Measurements from ENCODE around the gene CCDC148. TPM values are rescaled to one million over a fixed set of nuclear protein-coding genes. Genes with fewer than 3 reads are reported as not detected.

CCDC148 gene
- total and polyA plus RNA-seq, 10 of the 15 experiments (the other 5 are each of a cell fraction or from before 2014, with no cell fraction given), result 0.07 to 0.30 (median 0.18) TPM; not detected in 7

DNA sequence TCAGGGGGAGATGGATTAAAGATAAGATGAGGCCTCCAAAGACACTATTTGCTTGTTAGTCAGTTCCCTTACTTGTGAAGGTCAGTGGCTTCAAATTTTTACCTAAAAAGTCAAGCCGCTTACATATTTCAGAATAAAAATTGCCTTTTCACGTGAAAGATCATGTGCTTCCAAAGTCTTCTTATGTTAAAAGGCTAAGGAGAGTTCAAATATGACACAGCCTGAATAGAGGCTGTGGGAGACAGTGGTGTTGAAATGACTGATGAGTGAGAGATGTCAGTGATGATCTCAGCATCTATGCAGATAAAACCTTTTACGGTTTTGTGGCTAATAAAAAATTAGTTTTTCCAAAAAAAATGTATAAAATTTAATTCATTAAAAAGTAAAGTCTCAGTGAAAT, 314.4 kb downstream of the CCDC148 start:
- RAD21 ChIA-PET (ENCODE audit: unreplicated experiment), result no interaction called here
- Histone ChIP-seq H3K27me3 (replicated peaks in 1 of 2; ENCODE audit: control insufficient read depth in 2 of 2, insufficient read depth in 2 of 2, low read length in 1 of 2) (no peaks in the 10 kb centered on the region), H2AFZ (ENCODE audit: control insufficient read depth, low read depth, low read length) (no peak overlapping the region), H3K4me2 (ENCODE audit: control insufficient read depth, insufficient read depth) (no peak overlapping the region), H3K4me1 (ENCODE audit: control insufficient read depth, insufficient read depth, low read length) (no peaks in the 10 kb centered on the region), H3K79me2 (ENCODE audit: control insufficient read depth, insufficient read depth, low read length) (no peaks in the 10 kb centered on the region), H3K27ac (ENCODE audit: control insufficient read depth, insufficient read depth) (no peak overlapping the region), H3K9me3 (replicated peaks; ENCODE audit: control insufficient read depth, insufficient read depth, low read length) (no peaks in the 10 kb centered on the region), H3K4me3 (no peak overlapping the region), H3K36me3 (ENCODE audit: control insufficient read depth in 2 of 2, insufficient read depth in 2 of 2, low read length in 1 of 2) (no peaks in the 10 kb centered on the region), H4K20me1 (ENCODE audit: control insufficient read depth, insufficient read depth) (no peaks in the 10 kb centered on the region), H3K9ac (ENCODE audit: control insufficient read depth, insufficient read depth, low read length) (no peak overlapping the region)
- POLR2A ChIA-PET, result no interaction called here
- CTCF ChIA-PET, result no interaction called here
- SMC1A ChIA-PET (ENCODE audit: uncharacterized antibody, unreplicated experiment), result no interaction called here
- ATAC-seq, result no peak
- in situ Hi-C loops (cut with MboI), result no loop called here
- 35% methylated on average over 3 of the region's 3 CpGs for WGBS (ENCODE audit: insufficient coverage, insufficient replicate concordance, low lambda C conversion rate, missing lambda C conversion rate)
- no peak for DNase-seq (ENCODE audit: low read depth, low spot score)
- no peak for FAIRE-seq
- BruUV-seq (replicated peaks), result no TSS peak
- intact Hi-C loops (cut with micrococcal nuclease; ENCODE audit: unreplicated experiment), result no loop called here
- TF ChIP-seq KLF5 (IDR thresholded peaks at IDR 0.05; ENCODE audit: partially characterized antibody) (no peak), CREM (IDR thresholded peaks at IDR 0.05; ENCODE audit: low read depth) (no peak), HDAC2 (IDR thresholded peaks at IDR 0.05) (no peak), HDGF (IDR thresholded peaks at IDR 0.05) (no peak), CHD2 (IDR thresholded peaks at IDR 0.05; ENCODE audit: borderline replicate concordance, low read depth, low read length) (no peak), ESRRA (IDR thresholded peaks at IDR 0.05; ENCODE audit: low read length) (no peak), ZBTB11 (CRISPR knock-in tag; IDR thresholded peaks at IDR 0.05) (no peak), MEF2B (IDR thresholded peaks at IDR 0.05; ENCODE audit: partially characterized antibody, poor library complexity, severe bottlenecking) (no peak), ASH2L (IDR thresholded peaks at IDR 0.05; ENCODE audit: borderline replicate concordance, low read depth) (no peak), IRF4 (IDR thresholded peaks at IDR 0.05; ENCODE audit: low read depth, low read length) (no peak), BRCA1 (IDR thresholded peaks at IDR 0.05; ENCODE audit: low read depth, low read length) (no peak), RAD51 (IDR thresholded peaks at IDR 0.05) (no peak), TCF7 (IDR thresholded peaks at IDR 0.05; ENCODE audit: borderline replicate concordance) (no peak), MEF2A (IDR thresholded peaks at IDR 0.05; ENCODE audit: insufficient read depth, low read depth, low read length) (no peak)
- TF ChIP-seq, protein P1, sequence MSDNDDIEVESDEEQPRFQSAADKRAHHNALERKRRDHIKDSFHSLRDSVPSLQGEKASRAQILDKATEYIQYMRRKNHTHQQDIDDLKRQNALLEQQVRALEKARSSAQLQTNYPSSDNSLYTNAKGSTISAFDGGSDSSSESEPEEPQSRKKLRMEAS (IDR thresholded peaks at IDR 0.05; ENCODE audit: low read depth, low read length), result no peak
- TF ChIP-seq, protein P2, sequence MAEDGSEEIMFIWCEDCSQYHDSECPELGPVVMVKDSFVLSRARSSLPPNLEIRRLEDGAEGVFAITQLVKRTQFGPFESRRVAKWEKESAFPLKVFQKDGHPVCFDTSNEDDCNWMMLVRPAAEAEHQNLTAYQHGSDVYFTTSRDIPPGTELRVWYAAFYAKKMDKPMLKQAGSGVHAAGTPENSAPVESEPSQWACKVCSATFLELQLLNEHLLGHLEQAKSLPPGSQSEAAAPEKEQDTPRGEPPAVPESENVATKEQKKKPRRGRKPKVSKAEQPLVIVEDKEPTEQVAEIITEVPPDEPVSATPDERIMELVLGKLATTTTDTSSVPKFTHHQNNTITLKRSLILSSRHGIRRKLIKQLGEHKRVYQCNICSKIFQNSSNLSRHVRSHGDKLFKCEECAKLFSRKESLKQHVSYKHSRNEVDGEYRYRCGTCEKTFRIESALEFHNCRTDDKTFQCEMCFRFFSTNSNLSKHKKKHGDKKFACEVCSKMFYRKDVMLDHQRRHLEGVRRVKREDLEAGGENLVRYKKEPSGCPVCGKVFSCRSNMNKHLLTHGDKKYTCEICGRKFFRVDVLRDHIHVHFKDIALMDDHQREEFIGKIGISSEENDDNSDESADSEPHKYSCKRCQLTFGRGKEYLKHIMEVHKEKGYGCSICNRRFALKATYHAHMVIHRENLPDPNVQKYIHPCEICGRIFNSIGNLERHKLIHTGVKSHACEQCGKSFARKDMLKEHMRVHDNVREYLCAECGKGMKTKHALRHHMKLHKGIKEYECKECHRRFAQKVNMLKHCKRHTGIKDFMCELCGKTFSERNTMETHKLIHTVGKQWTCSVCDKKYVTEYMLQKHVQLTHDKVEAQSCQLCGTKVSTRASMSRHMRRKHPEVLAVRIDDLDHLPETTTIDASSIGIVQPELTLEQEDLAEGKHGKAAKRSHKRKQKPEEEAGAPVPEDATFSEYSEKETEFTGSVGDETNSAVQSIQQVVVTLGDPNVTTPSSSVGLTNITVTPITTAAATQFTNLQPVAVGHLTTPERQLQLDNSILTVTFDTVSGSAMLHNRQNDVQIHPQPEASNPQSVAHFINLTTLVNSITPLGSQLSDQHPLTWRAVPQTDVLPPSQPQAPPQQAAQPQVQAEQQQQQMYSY (CRISPR knock-in tag; IDR thresholded peaks at IDR 0.05), result no peak
- TF ChIP-seq, protein P3, sequence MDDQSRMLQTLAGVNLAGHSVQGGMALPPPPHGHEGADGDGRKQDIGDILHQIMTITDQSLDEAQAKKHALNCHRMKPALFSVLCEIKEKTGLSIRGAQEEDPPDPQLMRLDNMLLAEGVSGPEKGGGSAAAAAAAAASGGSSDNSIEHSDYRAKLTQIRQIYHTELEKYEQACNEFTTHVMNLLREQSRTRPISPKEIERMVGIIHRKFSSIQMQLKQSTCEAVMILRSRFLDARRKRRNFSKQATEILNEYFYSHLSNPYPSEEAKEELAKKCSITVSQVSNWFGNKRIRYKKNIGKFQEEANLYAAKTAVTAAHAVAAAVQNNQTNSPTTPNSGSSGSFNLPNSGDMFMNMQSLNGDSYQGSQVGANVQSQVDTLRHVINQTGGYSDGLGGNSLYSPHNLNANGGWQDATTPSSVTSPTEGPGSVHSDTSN (IDR thresholded peaks at IDR 0.05; ENCODE audit: insufficient replicate concordance, low read depth, low read length), result no peak
